K562 (cell line): ENCODE measurements around the gene MED16. TPM values are rescaled to one million over a fixed set of nuclear protein-coding genes. Genes with fewer than 3 reads are reported as not detected.

ENCODE experiments used
- ARID4B ChIP-seq: sonication (generic); formaldehyde crosslinking; IDR thresholded peaks from 2 replicates; pipeline ENCODE4 v1.8.0; 2022; ENCODE audit warnings: mild to moderate bottlenecking, missing genetic modification reagents
- CAMTA2 ChIP-seq: fragments of 250-450 bp; sonication (Bioruptor Pico); conservative IDR thresholded peaks from 2 replicates; pipeline ENCODE4 v1.5.1; 2022
- CEBPG ChIP-seq, 3 experiments: fragments of 200-800 bp in 1 of 3; sonication (Bioruptor generic) in 1 of 3; sonication (generic) in 1 of 3; formaldehyde crosslinking in 1 of 3; IDR thresholded peaks in 2 of 3; conservative IDR thresholded peaks in 1 of 3; 2 replicates each; pipeline versions ENCODE4 v1.6.1 to v1.8.0; 2016 to 2022; ENCODE audit warnings: missing compliant biosample characterization in 2 of 3, missing genetic modification characterization in 2 of 3, mild to moderate bottlenecking in 1 of 3, missing genetic modification reagents in 1 of 3
- ELK3 ChIP-seq: fragments of 450-650 bp; formaldehyde crosslinking; IDR thresholded peaks from 2 replicates; pipeline ENCODE4 v1.4.0; 2020; ENCODE audit warnings: mild to moderate bottlenecking
- LARP7 ChIP-seq: fragments of 450-650 bp; IDR thresholded peaks from 2 replicates; pipeline ENCODE4 v1.6.1; 2016
- MAX ChIP-seq: sonication (generic); formaldehyde crosslinking; IDR thresholded peaks from 2 replicates; pipeline ENCODE4 v1.9.0; 2022; ENCODE audit warnings: mild to moderate bottlenecking, missing genetic modification reagents
- MLLT1 ChIP-seq, 2 experiments: fragments of 450-650 bp; IDR thresholded peaks; 2 replicates each; pipeline ENCODE4 v1.6.1; 2016
- NCOR1 ChIP-seq: fragments of 450-650 bp; IDR thresholded peaks from 2 replicates; pipeline ENCODE4 v1.6.1; 2016; ENCODE audit warnings: mild to moderate bottlenecking, moderate library complexity
- NELFE ChIP-seq: IDR thresholded peaks from 2 replicates; pipeline ENCODE4 v1.6.1; 2011; ENCODE audit warnings: mild to moderate bottlenecking; ENCODE audit not compliant: insufficient read depth, insufficient read length
- POLR2G ChIP-seq: fragments of 200-400 bp; formaldehyde crosslinking; IDR thresholded peaks from 2 replicates; pipeline ENCODE4 v1.6.1; 2017; ENCODE audit warnings: low read depth, mild to moderate bottlenecking, antibody characterized with exemption, low read length, moderate library complexity
- POU5F1 ChIP-seq: fragments of 150-350 bp; IDR thresholded peaks from 2 replicates; pipeline ENCODE4 v1.6.1; 2014; ENCODE audit warnings: borderline replicate concordance, low read length, low read depth, mild to moderate bottlenecking; ENCODE audit not compliant: partially characterized antibody
- PRDM10 ChIP-seq: fragments of 450-650 bp; IDR thresholded peaks from 2 replicates; pipeline ENCODE4 v1.6.1; 2018; ENCODE audit not compliant: partially characterized antibody
- SPI1 ChIP-seq: IDR thresholded peaks from 2 replicates; pipeline ENCODE4 v1.6.1; 2011; ENCODE audit warnings: low read depth, low read length, control low read depth, borderline replicate concordance
- STAT5A ChIP-seq: IDR thresholded peaks from 2 replicates; pipeline ENCODE4 v1.6.1; 2012; ENCODE audit warnings: low read length, inconsistent platforms, borderline replicate concordance
- ZFP36 ChIP-seq: fragments of 150-350 bp; IDR thresholded peaks from 2 replicates; pipeline ENCODE4 v1.6.1; 2018; ENCODE audit warnings: low read length, low read depth; ENCODE audit not compliant: partially characterized antibody
- ZNF282 ChIP-seq: sonication (generic); formaldehyde crosslinking; IDR thresholded peaks from 2 replicates; pipeline ENCODE4 v1.8.1; 2023; ENCODE audit warnings: missing genetic modification reagents
- ZNF316 ChIP-seq: fragments of 450-650 bp; IDR thresholded peaks from 2 replicates; pipeline ENCODE4 v1.6.1; 2016
- ZNF324 ChIP-seq: fragments of 250-450 bp; sonication (Bioruptor Pico); IDR thresholded peaks from 2 replicates; pipeline ENCODE4 v1.4.0; 2020; ENCODE audit warnings: mild to moderate bottlenecking
- polyA plus RNA-seq, 8 experiments: library from polyadenylated mRNA; depleted of rRNA in 4 of 8; stranded (reverse) in 5 of 8; unstranded in 3 of 8; fragments of >200 nt; fragmentation: Nextera tagmentation in 2 of 8; fragmentation: Illumina TruSeq in 1 of 8; extraction: Ambion mirVana in 2 of 8; extraction: Trizol in 1 of 8; gene quantifications; 2 replicates each; pipeline versions ENCODE4 v1.2.1 to v1.2.3, GENCODE V29; 2011 to 2014; ENCODE audit warnings: inconsistent platforms in 1 of 8, missing spikeins in 1 of 8
- total RNA-seq, 7 experiments: library from RNA; depleted of rRNA in 6 of 7; stranded (reverse); fragments of >200 nt in 6 of 7; fragmentation: Illumina TruSeq in 2 of 7; extraction: Trizol in 2 of 7; gene quantifications; 2 replicates each; pipeline versions ENCODE4 v1.2.1 to v1.2.3, GENCODE V29; 2011 to 2021; ENCODE audit warnings: low replicate concordance in 1 of 7

MED16 gene
- total and polyA plus RNA-seq, 9 of the 15 experiments (the other 6 are each of a cell fraction or from before 2014, with no cell fraction given), result 0.89 to 59.9 (median 8.6) TPM

GRCh38 chr19:927351-927779 lies 34.4 kb upstream of the MED16 start (continued):
- TF ChIP-seq PRDM10, result peak; percentile 17
- no peak for TF ChIP-seq NELFE
- no peak for TF ChIP-seq ZFP36
- no peak for TF ChIP-seq CEBPG (CRISPR knock-in tag; IDR thresholded peaks at IDR 0.05)
- no peak for TF ChIP-seq CEBPG (tag; conservative IDR thresholded peaks at IDR 0.05 in 1 of 2, IDR thresholded peaks at IDR 0.05 in 1 of 2)
- no peak for TF ChIP-seq ZNF324 (CRISPR knock-in tag)
- TF ChIP-seq ZNF316, result peak; percentile 69
- TF ChIP-seq SPI1, result no peak
- no peak for TF ChIP-seq MLLT1 (IDR thresholded peaks at IDR 0.05)
- TF ChIP-seq LARP7, result no peak
- TF ChIP-seq POU5F1, result no peak
- TF ChIP-seq POLR2G, result no peak
- TF ChIP-seq ELK3 (CRISPR knock-in tag), result no peak
- TF ChIP-seq ZNF282 (CRISPR knock-in tag), result no peak
- no peak for TF ChIP-seq ARID4B (CRISPR knock-in tag)
- TF ChIP-seq STAT5A, result no peak
- TF ChIP-seq MAX (CRISPR knock-in tag), result no peak
- TF ChIP-seq NCOR1, result no peak; the same call in 1 of the 2 replicates
- no peak for TF ChIP-seq CAMTA2 (CRISPR knock-in tag)
